Measurements from ENCODE around the gene ERBB3. TPM values are rescaled to one million over a fixed set of nuclear protein-coding genes. Genes with fewer than 3 reads are reported as not detected.

ERBB3 gene
- total and polyA plus RNA-seq, 2 of the 8 experiments (the other 6 are each of a cell fraction or from before 2014, with no cell fraction given): 33.9 to 52.4 TPM

DNA sequence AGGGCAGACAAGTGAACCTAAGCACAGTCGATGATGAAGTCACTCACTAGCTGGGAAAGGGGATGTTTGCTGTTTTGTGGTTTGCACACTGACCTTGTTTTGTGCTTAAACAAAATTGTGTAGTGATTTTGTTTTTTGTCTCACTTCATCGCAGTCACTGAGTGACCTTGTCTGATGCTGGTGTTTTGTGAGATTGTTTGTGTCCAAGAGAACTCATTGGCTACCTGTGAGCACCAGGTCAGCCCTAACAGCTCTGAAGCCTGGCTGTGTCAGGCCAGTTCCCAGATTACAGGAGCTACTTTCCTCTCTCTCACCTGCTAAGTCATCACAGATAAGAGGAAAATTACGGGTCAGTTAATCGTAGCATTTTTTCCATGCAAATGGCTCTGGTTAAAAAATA, 44.2 kb downstream of the ERBB3 start:
- Histone ChIP-seq H3K79me1 (ENCODE audit: low read depth, low read length) (no peaks in the 10 kb centered on the region; the same call in 1 of the 2 replicates), H3K56ac (replicated peaks; ENCODE audit: insufficient read length, low read depth, low read length) (no peak overlapping the region), H3K9me3 (ENCODE audit: insufficient read depth in 2 of 2, low read depth in 1 of 2, low read length in 1 of 2) (no peaks in the 10 kb centered on the region), H4K5ac (ENCODE audit: insufficient read length, low read depth, low read length) (no peak overlapping the region), H3K23ac (ENCODE audit: insufficient read length) (no peak overlapping the region), H2BK12ac (ENCODE audit: low read depth, low read length) (no peak overlapping the region), H2BK5ac (ENCODE audit: low read depth, low read length) (no peak overlapping the region), H3K36me3 (ENCODE audit: control insufficient read depth in 2 of 4, insufficient read depth in 4 of 4, low read length in 3 of 4) (peaks cover 0 to 9% (median 4%) of the 10 kb centered on the region in 4 experiments; a peak in 6 of 8 replicates), H3K27ac (ENCODE audit: low read depth, low read length) (no peak overlapping the region), H4K8ac (ENCODE audit: extremely low read depth, insufficient read depth, low read length) (no peak overlapping the region), H3K79me2 (ENCODE audit: control insufficient read depth in 1 of 2, insufficient read depth in 2 of 2, low read length in 2 of 2) (no peaks in the 10 kb centered on the region), H2BK120ac (replicated peaks; ENCODE audit: low read depth, low read length) (no peak overlapping the region), H4K20me1 (replicated peaks in 1 of 2; ENCODE audit: control insufficient read depth in 1 of 2, insufficient read depth in 2 of 2, low read length in 2 of 2) (peaks cover 0 to 3% of the 10 kb centered on the region in 2 experiments), H2BK20ac (ENCODE audit: low read length) (no peak overlapping the region), H3K18ac (ENCODE audit: extremely low read depth, low read length) (no peak overlapping the region), H3K4me2 (ENCODE audit: insufficient read depth in 1 of 2, low read depth in 2 of 2, low read length in 2 of 2) (no peak overlapping the region), H3K4me3 (ENCODE audit: extremely low read depth in 1 of 4, insufficient read depth in 2 of 4, low read depth in 3 of 4, low read length in 4 of 4) (no peak overlapping the region), H2AK5ac (ENCODE audit: low read depth, low read length) (no peak overlapping the region), H2AFZ (ENCODE audit: low read length) (no peak overlapping the region), H3K4me1 (replicated peaks in 1 of 4; ENCODE audit: control insufficient read depth in 3 of 4, insufficient read depth in 4 of 4, low read length in 3 of 4) (peaks cover 0 to 11% (median 7%) of the 10 kb centered on the region in 4 experiments; a peak in 5 of 7 replicates), H4K91ac (replicated peaks; ENCODE audit: insufficient read length, low read length) (no peak overlapping the region), H2BK15ac (ENCODE audit: low read length) (no peak overlapping the region), H3K4ac (replicated peaks; ENCODE audit: insufficient read length, low read depth, low read length) (no peak overlapping the region), H3K27me3 (replicated peaks in 1 of 4; ENCODE audit: control insufficient read depth in 3 of 4, extremely low read depth in 1 of 4, insufficient read depth in 3 of 4, low read length in 3 of 4) (no peaks in the 10 kb centered on the region), H3K23me2 (ENCODE audit: low read depth, low read length) (peaks cover 9% of the 10 kb centered on the region), H3K9ac (replicated peaks in 1 of 4; ENCODE audit: extremely low read depth in 1 of 4, low read depth in 3 of 4, low read length in 3 of 4) (no peak overlapping the region), H3K14ac (ENCODE audit: insufficient read length) (no peak overlapping the region)
- no peak for DNase-seq (ENCODE audit: low read depth in 1 of 2, low spot score in 2 of 2)
- POLR2A ChIA-PET (ENCODE audit: partially characterized antibody): interaction anchor here (0.7 to 2.2 kb wide), 10 partner anchors 9 to 186 kb away, joined by 3 to 6 read pairs (median 4); partner anchors contain the start of genes MYL6B and PA2G4
- CTCF ChIA-PET (ENCODE audit: partially characterized antibody): interaction anchor here (0.7 to 2.9 kb wide), 11 partner anchors 9 to 69 kb away, joined by 3 to 20 read pairs (median 3); partner anchors contain the start of gene SMARCC2
- FAIRE-seq: no peak
- WGBS, 2 experiments (ENCODE audit: extremely low coverage in 1 of 2, insufficient coverage in 1 of 2, insufficient read length in 1 of 2, insufficient replicate concordance in 2 of 2, low coverage in 1 of 2, low lambda C conversion rate in 2 of 2, missing lambda C conversion rate in 1 of 2): 96% methylated on average over 4 of the region's 4 CpGs; no CpG with 5 or more reads in 1 of the 2 experiments
- TF ChIP-seq POLR2A (IDR thresholded peaks at IDR 0.05; ENCODE audit: control extremely low read depth in 1 of 2, low read depth in 2 of 2, low read length in 2 of 2) (no peak), NRF1 (IDR thresholded peaks at IDR 0.05; ENCODE audit: low read depth, low read length) (no peak), FOSL1 (IDR thresholded peaks at IDR 0.05; ENCODE audit: insufficient read depth, low read depth, low read length) (no peak), HDAC6 (IDR thresholded peaks at IDR 0.05; ENCODE audit: low read depth, low read length) (no peak), EGR1 (IDR thresholded peaks at IDR 0.05; ENCODE audit: borderline replicate concordance, low read depth, low read length) (no peak), RNF2 (IDR thresholded peaks at IDR 0.05; ENCODE audit: borderline replicate concordance, low read depth, low read length, missing control alignments, poor library complexity, severe bottlenecking) (no peak), CEBPB (IDR thresholded peaks at IDR 0.05; ENCODE audit: low read depth, low read length) (no peak)

Data from H1 (cell line).